Measurements from ENCODE around the gene USP37. TPM values are rescaled to one million over a fixed set of nuclear protein-coding genes. Genes with fewer than 3 reads are reported as not detected.
"Not testable (repeated sequence)": the region's sequence is repeated elsewhere in the genome, so short reads cannot be mapped to it uniquely, and the experiment has no call there.

USP37 gene
- total RNA-seq, 1 experiment from 2014 or later: 16.9 TPM

DNA sequence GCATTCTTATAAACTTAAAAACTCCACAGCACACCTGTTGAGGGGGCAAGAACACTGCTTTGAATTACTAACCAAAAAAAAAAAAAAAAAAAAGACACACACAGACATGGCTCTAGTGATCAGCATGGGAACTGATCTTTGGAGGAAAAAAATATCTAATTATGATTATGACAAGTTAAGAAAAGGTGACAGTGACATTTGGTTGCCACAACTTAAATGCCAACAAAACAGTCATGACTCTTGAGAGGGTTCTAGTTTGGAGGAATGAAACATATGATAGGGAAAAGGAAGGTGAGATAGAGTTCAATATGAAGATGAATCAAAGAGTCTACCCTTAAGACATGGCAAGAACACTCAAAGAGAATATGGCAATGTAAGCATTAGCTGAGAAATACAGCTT lies 20.6 kb downstream of the USP37 start:
- H3K9ac ChIP-seq (ENCODE audit: low read length): no peak overlapping the region
- H3K27me3 ChIP-seq (ENCODE audit: low read length): no peaks in the 10 kb centered on the region
- no peaks in the 10 kb centered on the region for H3K4me1 ChIP-seq (ENCODE audit: low read length)
- no peaks in the 10 kb centered on the region for H3K9me2 ChIP-seq (replicated peaks; ENCODE audit: insufficient read depth, low read length)
- no peak for DNase-seq
- H3K4me2 ChIP-seq (ENCODE audit: low read depth, low read length, poor library complexity, severe bottlenecking): no peak overlapping the region
- H2AFZ ChIP-seq (ENCODE audit: low read length): no peak overlapping the region
- 0 out of 2 replicates have a peak, but pooled peaks cover 7% of the 10 kb centered on the region for H3K79me2 ChIP-seq (ENCODE audit: low read length)
- no peak overlapping the region for H3K4me3 ChIP-seq (ENCODE audit: low read length)
- no peaks in the 10 kb centered on the region for H3K9me3 ChIP-seq (ENCODE audit: low read length)
- H3K36me3 ChIP-seq (ENCODE audit: insufficient read depth, low read length): peaks cover 56% of the 10 kb centered on the region; the same call in 1 of the 2 replicates
- no peak overlapping the region for H3K27ac ChIP-seq (ENCODE audit: low read length)
- no peaks in the 10 kb centered on the region for H4K20me1 ChIP-seq (ENCODE audit: insufficient read depth, low read depth, low read length)

GRCh38 chr2:218546012-218546411 lies 22.1 kb downstream of the USP37 start:
- H4K20me1 ChIP-seq (ENCODE audit: insufficient read depth, low read depth, low read length): no peaks in the 10 kb centered on the region
- H3K9me3 ChIP-seq (ENCODE audit: low read length): no peaks in the 10 kb centered on the region
- H2AFZ ChIP-seq (ENCODE audit: low read length): no peak overlapping the region
- peaks cover 53% of the 10 kb centered on the region; the same call in 1 of the 2 replicates for H3K36me3 ChIP-seq (ENCODE audit: insufficient read depth, low read length)
- H3K27ac ChIP-seq (ENCODE audit: low read length): no peak overlapping the region
- no peak overlapping the region for H3K9ac ChIP-seq (ENCODE audit: low read length)
- peaks cover 10% of the 10 kb centered on the region; the same call in 1 of the 2 replicates for H3K79me2 ChIP-seq (ENCODE audit: low read length)
- DNase-seq: no peak
- no peaks in the 10 kb centered on the region for H3K4me1 ChIP-seq (ENCODE audit: low read length)
- no peak overlapping the region for H3K4me2 ChIP-seq (ENCODE audit: low read depth, low read length, poor library complexity, severe bottlenecking)
- H3K27me3 ChIP-seq (ENCODE audit: low read length): no peaks in the 10 kb centered on the region
- no peak overlapping the region for H3K4me3 ChIP-seq (ENCODE audit: low read length)
- H3K9me2 ChIP-seq (replicated peaks; ENCODE audit: insufficient read depth, low read length): no peaks in the 10 kb centered on the region

DNA sequence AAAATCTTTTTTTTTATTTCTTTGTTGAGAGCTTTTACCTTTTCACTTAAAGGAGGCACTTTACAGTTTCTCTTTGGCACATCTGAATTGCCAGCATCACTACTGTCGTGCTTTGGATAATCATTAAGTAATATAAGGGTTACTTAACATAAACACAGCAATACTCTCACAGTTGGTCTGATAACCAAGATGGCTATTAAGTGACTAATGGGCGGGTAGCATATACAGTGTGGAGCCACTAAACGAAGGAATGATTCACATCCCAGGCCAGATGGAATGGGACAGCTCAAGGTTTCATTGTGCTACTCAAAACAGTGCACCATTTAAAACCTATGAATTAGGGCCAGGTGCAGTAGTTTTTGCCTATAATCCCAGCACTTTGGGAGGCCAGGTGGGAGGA lies 28.1 kb downstream of the USP37 start:
- Histone ChIP-seq H2AFZ (ENCODE audit: low read length) (no peak overlapping the region), H3K9me2 (replicated peaks; ENCODE audit: insufficient read depth, low read length) (no peaks in the 10 kb centered on the region), H3K9ac (ENCODE audit: low read length) (no peak overlapping the region), H3K27me3 (ENCODE audit: low read length) (no peaks in the 10 kb centered on the region), H3K4me1 (ENCODE audit: low read length) (no peaks in the 10 kb centered on the region), H3K4me3 (ENCODE audit: low read length) (no peak overlapping the region), H3K4me2 (ENCODE audit: low read depth, low read length, poor library complexity, severe bottlenecking) (no peak overlapping the region), H3K27ac (ENCODE audit: low read length) (no peak overlapping the region), H3K79me2 (ENCODE audit: low read length) (peaks cover 7% of the 10 kb centered on the region), H3K36me3 (ENCODE audit: insufficient read depth, low read length) (peaks cover 20% of the 10 kb centered on the region), H4K20me1 (ENCODE audit: insufficient read depth, low read depth, low read length) (no peaks in the 10 kb centered on the region), H3K9me3 (ENCODE audit: low read length) (no peaks in the 10 kb centered on the region)
- no peak for DNase-seq

GRCh38 chr2:218536804-218537494 lies 31.2 kb downstream of the USP37 start:
- no peak overlapping the region for H3K27ac ChIP-seq (ENCODE audit: low read length)
- no peak overlapping the region for H3K9ac ChIP-seq (ENCODE audit: low read length)
- peaks cover 7% of the 10 kb centered on the region for H3K79me2 ChIP-seq (ENCODE audit: low read length)
- H2AFZ ChIP-seq (ENCODE audit: low read length): no peak overlapping the region
- no peaks in the 10 kb centered on the region for H3K4me1 ChIP-seq (ENCODE audit: low read length)
- H3K27me3 ChIP-seq (ENCODE audit: low read length): no peaks in the 10 kb centered on the region
- H4K20me1 ChIP-seq (ENCODE audit: insufficient read depth, low read depth, low read length): no peaks in the 10 kb centered on the region
- H3K36me3 ChIP-seq (ENCODE audit: insufficient read depth, low read length): peaks cover 17% of the 10 kb centered on the region
- H3K9me3 ChIP-seq (ENCODE audit: low read length): no peaks in the 10 kb centered on the region
- H3K4me2 ChIP-seq (ENCODE audit: low read depth, low read length, poor library complexity, severe bottlenecking): no peak overlapping the region
- no peak for DNase-seq
- no peaks in the 10 kb centered on the region for H3K9me2 ChIP-seq (replicated peaks; ENCODE audit: insufficient read depth, low read length)
- no peak overlapping the region for H3K4me3 ChIP-seq (ENCODE audit: low read length)

GRCh38 chr2:218529990-218530389 lies 38.2 kb downstream of the USP37 start:
- Histone ChIP-seq H3K4me3 (ENCODE audit: low read length) (no peak overlapping the region), H3K9ac (ENCODE audit: low read length) (no peak overlapping the region), H3K79me2 (ENCODE audit: low read length) (no peaks in the 10 kb centered on the region), H3K9me2 (replicated peaks; ENCODE audit: insufficient read depth, low read length) (no peaks in the 10 kb centered on the region), H3K27me3 (ENCODE audit: low read length) (no peaks in the 10 kb centered on the region), H3K27ac (ENCODE audit: low read length) (no peak overlapping the region), H3K4me1 (ENCODE audit: low read length) (no peaks in the 10 kb centered on the region), H4K20me1 (ENCODE audit: insufficient read depth, low read depth, low read length) (no peaks in the 10 kb centered on the region), H3K9me3 (ENCODE audit: low read length) (no peaks in the 10 kb centered on the region), H2AFZ (ENCODE audit: low read length) (no peak overlapping the region), H3K4me2 (ENCODE audit: low read depth, low read length, poor library complexity, severe bottlenecking) (no peak overlapping the region), H3K36me3 (ENCODE audit: insufficient read depth, low read length) (peaks cover 63% of the 10 kb centered on the region)
- no peak for DNase-seq

GRCh38 chr2:218528409-218528808 lies 39.7 kb downstream of the USP37 start:
- not testable (repeated sequence) for H3K27ac ChIP-seq (ENCODE audit: low read length); H3K79me2 ChIP-seq (ENCODE audit: low read length); H3K9ac ChIP-seq (ENCODE audit: low read length); DNase-seq; H3K4me2 ChIP-seq (ENCODE audit: low read depth, low read length, poor library complexity, severe bottlenecking); H3K4me1 ChIP-seq (ENCODE audit: low read length); H3K4me3 ChIP-seq (ENCODE audit: low read length); H3K9me3 ChIP-seq (ENCODE audit: low read length); H3K27me3 ChIP-seq (ENCODE audit: low read length); H4K20me1 ChIP-seq (ENCODE audit: insufficient read depth, low read depth, low read length); H3K9me2 ChIP-seq (replicated peaks; ENCODE audit: insufficient read depth, low read length); H2AFZ ChIP-seq (ENCODE audit: low read length)
- H3K36me3 ChIP-seq (ENCODE audit: insufficient read depth, low read length): peaks cover 68% of the 10 kb centered on the region

DNA sequence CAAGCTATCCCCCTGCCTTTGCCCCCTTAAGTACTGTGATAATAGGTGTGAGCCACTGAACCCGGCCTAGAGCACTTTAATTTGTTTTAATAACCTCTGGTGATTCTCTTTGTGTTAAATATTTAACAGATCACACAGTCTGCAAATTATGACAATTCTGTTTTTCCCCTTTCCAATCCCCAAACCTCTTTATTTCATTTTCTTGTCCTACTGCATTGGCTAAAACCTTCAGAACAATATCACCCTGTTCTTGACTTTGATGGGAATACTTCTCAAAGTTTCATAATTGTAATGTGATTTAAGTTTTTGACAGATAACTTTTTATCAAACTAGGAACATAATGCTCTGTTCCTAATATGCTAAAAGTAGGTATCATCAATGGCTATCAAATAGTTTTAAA lies 44.5 kb downstream of the USP37 start:
- H3K27me3 ChIP-seq (ENCODE audit: low read length): no peaks in the 10 kb centered on the region
- H3K4me1 ChIP-seq (ENCODE audit: low read length): no peaks in the 10 kb centered on the region
- H4K20me1 ChIP-seq (ENCODE audit: insufficient read depth, low read depth, low read length): no peaks in the 10 kb centered on the region
- no peaks in the 10 kb centered on the region for H3K79me2 ChIP-seq (ENCODE audit: low read length)
- H3K9me2 ChIP-seq (replicated peaks; ENCODE audit: insufficient read depth, low read length): no peaks in the 10 kb centered on the region
- H3K36me3 ChIP-seq (ENCODE audit: insufficient read depth, low read length): peaks cover 36% of the 10 kb centered on the region
- no peaks in the 10 kb centered on the region for H3K9me3 ChIP-seq (ENCODE audit: low read length)
- H3K4me2 ChIP-seq (ENCODE audit: low read depth, low read length, poor library complexity, severe bottlenecking): no peak overlapping the region
- H2AFZ ChIP-seq (ENCODE audit: low read length): no peak overlapping the region
- no peak overlapping the region for H3K27ac ChIP-seq (ENCODE audit: low read length)
- no peak overlapping the region for H3K9ac ChIP-seq (ENCODE audit: low read length)
- H3K4me3 ChIP-seq (ENCODE audit: low read length): no peak overlapping the region
- no peak for DNase-seq

GRCh38 chr2:218518876-218519275 lies 49.3 kb downstream of the USP37 start:
- DNase-seq: no peak
- Histone ChIP-seq H3K36me3 (ENCODE audit: insufficient read depth, low read length) (peaks cover 18% of the 10 kb centered on the region; the same call in 1 of the 2 replicates), H3K9ac (ENCODE audit: low read length) (no peak overlapping the region), H4K20me1 (ENCODE audit: insufficient read depth, low read depth, low read length) (no peaks in the 10 kb centered on the region), H3K4me1 (ENCODE audit: low read length) (no peaks in the 10 kb centered on the region), H3K9me3 (ENCODE audit: low read length) (no peaks in the 10 kb centered on the region), H3K4me3 (ENCODE audit: low read length) (no peak overlapping the region), H3K9me2 (replicated peaks; ENCODE audit: insufficient read depth, low read length) (no peaks in the 10 kb centered on the region), H3K27me3 (ENCODE audit: low read length) (no peaks in the 10 kb centered on the region), H3K27ac (ENCODE audit: low read length) (no peak overlapping the region), H2AFZ (ENCODE audit: low read length) (no peak overlapping the region), H3K79me2 (ENCODE audit: low read length) (peaks cover 29% of the 10 kb centered on the region), H3K4me2 (ENCODE audit: low read depth, low read length, poor library complexity, severe bottlenecking) (no peak overlapping the region)
